LNCAP (cell line): ENCODE results near the gene CHAMP1.

Experiments used
- TF ChIP-seq, protein P1 (sequence below): fragments of 450-650 bp; IDR thresholded peaks from 2 replicates; pipeline ENCODE4 v1.5.1; 2017; ENCODE audit warnings: mild to moderate bottlenecking

The CHAMP1 gene

DNA sequence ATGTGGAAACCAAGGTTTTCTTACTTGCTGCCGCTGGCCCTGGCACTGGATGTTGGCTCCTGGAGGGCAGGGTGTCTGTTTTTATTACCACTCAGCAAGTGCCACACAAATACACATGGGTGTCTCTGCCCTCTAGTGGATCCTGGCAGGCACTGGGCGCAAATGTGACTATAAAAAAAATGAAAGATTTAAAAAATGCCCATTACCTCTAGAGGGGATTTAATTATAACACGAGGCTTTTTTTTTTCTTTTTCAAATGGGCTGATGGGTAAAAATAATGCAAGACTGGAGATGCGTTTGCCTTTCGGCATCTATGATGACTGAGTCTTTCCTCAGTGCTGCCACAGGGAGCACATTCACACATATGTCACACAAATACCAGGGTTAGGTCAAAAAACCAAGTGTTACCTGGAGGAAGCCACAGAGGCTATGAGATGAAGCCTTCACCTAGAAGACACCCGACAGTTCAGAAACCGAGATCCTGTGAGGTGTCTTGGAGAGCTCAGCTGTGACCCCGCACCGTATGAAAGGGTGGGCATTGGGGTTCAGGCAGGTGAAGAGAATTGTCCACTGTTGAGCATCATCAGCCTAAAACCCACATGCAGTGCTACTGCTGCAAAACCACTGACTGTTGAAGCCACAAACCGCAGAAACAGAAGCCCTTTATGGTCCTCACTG is 25.7 kb downstream of the CHAMP1 start:
- TF ChIP-seq, protein P1, sequence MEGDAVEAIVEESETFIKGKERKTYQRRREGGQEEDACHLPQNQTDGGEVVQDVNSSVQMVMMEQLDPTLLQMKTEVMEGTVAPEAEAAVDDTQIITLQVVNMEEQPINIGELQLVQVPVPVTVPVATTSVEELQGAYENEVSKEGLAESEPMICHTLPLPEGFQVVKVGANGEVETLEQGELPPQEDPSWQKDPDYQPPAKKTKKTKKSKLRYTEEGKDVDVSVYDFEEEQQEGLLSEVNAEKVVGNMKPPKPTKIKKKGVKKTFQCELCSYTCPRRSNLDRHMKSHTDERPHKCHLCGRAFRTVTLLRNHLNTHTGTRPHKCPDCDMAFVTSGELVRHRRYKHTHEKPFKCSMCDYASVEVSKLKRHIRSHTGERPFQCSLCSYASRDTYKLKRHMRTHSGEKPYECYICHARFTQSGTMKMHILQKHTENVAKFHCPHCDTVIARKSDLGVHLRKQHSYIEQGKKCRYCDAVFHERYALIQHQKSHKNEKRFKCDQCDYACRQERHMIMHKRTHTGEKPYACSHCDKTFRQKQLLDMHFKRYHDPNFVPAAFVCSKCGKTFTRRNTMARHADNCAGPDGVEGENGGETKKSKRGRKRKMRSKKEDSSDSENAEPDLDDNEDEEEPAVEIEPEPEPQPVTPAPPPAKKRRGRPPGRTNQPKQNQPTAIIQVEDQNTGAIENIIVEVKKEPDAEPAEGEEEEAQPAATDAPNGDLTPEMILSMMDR = peak; percentile 66

DNA sequence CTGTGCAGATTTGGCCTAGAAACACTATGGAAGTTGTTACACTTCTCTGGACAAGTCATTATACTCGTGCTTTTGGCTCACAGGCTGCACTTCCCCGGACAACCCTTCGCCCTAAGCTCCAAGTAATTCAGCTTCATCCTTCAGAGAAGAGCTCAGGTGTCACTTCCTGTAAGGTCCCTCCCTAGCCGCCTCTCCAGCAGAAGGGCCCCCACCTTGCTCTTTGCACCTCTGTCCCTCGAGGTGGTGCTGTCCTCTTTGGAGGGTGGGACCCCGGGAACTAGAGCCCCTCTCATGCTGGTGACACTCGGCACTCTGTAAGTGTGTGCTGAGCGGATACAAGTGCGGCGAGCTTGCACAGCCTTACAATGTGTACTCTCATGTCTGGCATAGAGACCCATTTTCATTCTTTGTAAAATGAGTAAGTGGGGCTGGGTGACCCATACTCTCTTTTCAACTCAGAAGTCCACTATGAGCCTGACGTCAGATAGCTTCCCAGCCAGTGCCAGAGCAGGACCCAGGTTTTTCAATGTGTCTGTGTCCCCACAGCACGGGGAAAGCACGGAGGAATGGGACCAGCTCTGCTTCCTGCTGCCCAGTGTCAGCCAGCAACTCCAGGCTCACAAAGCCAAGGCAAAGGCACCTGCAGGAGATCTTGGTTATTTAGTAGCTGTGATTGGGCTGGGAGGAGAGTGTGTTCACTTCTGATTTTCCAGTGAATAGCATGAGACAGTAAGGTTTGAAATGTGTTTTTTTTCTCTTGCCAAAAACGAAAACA is 26.9 kb downstream of the CHAMP1 start:
- TF ChIP-seq, protein P1 = no peak

DNA sequence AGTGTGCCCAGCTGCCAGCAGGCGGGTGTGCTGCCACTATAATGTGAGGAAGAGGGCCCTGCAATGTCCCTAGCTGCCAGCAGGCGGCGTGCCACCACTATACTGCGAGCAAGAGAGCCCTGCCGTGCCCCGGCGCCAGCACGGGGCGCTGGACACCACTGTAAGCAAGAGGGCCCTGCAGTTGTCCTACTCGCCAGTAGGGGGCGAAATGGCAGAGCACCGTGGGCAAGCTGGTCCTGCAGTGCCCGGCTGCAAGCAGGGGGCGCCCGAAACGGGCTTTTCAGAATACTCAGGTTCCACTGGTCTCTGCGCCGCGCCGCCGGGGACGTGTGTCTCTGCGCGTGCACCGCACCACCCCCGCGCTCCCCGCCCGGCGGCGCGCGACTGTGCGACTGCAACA is 38.5 kb downstream of the CHAMP1 start:
- TF ChIP-seq, protein P1 = peak; percentile 53
